Natural killer cell (primary cell): ENCODE data around the gene ZMIZ1. TPM values are rescaled to one million over a fixed set of nuclear protein-coding genes. Genes with fewer than 3 reads are reported as not detected.

Experiments used
- ATAC-seq, 3 donors: fragments of 150-1000 bp in 2 of 3; fragments of 200-7000 bp in 1 of 3; cut with Tn5 transposase; 1 replicate in 1 of 3; 2 replicates in 2 of 3; pipeline ENCODE4 v1.10.0; 2021; ENCODE audit warnings: mild to moderate bottlenecking in 2 of 3, moderate library complexity in 2 of 3
- DNase-seq, 2 donors: peaks; one replicate each; pipeline versions ENCODE4 v3.0.0 to v3.0.0-alpha.2; 2013 to 2021; ENCODE audit warnings: mixed read lengths in 1 of 2
- H3K27ac ChIP-seq: one replicate; pipeline ENCODE4 v1.5.1; 2013; ENCODE audit warnings: mild to moderate bottlenecking, low read length
- H3K27me3 ChIP-seq: one replicate; pipeline ENCODE4 v1.6.1; 2013; ENCODE audit warnings: low read length; ENCODE audit not compliant: control insufficient read depth, insufficient read depth
- H3K36me3 ChIP-seq: one replicate; pipeline ENCODE4 v1.6.1; 2013; ENCODE audit warnings: low read length; ENCODE audit not compliant: control insufficient read depth, insufficient read depth
- H3K4me1 ChIP-seq: one replicate; pipeline ENCODE4 v1.6.1; 2013; ENCODE audit warnings: low read length; ENCODE audit not compliant: control insufficient read depth, insufficient read depth
- H3K4me3 ChIP-seq: one replicate; pipeline ENCODE4 v1.5.1; 2013; ENCODE audit warnings: low read length
- H3K9me3 ChIP-seq: one replicate; pipeline ENCODE4 v1.6.1; 2013; ENCODE audit warnings: low read length; ENCODE audit not compliant: control insufficient read depth, insufficient read depth
- H3K27ac Mint-ChIP-seq, 2 donors: one replicate each; pipeline ENCODE4 v1.8.0; 2022; ENCODE audit warnings: mild to moderate bottlenecking in 2 of 2, mixed read lengths in 2 of 2, moderate library complexity in 1 of 2
- H3K27me3 Mint-ChIP-seq, 2 donors: one replicate each; pipeline ENCODE4 v1.8.0; 2022; ENCODE audit warnings: low read depth in 2 of 2, mixed read lengths in 2 of 2
- H3K36me3 Mint-ChIP-seq: one replicate; pipeline ENCODE4 v1.8.0; 2022; ENCODE audit warnings: mixed read lengths
- H3K4me1 Mint-ChIP-seq, 2 donors: one replicate each; pipeline ENCODE4 v1.8.0; 2022; ENCODE audit warnings: mixed read lengths in 2 of 2
- H3K4me3 Mint-ChIP-seq: one replicate; pipeline ENCODE4 v1.8.0; 2022; ENCODE audit warnings: mild to moderate bottlenecking, moderate library complexity, mixed read lengths
- H3K9me3 Mint-ChIP-seq, 2 donors: one replicate each; pipeline ENCODE4 v1.8.0; 2022; ENCODE audit warnings: mixed read lengths in 2 of 2
- WGBS: methylation state at CpG from one replicate; pipeline ENCODE4 v1.1.7; 2013; ENCODE audit warnings: missing lambda C conversion rate; ENCODE audit not compliant: insufficient coverage; 5-methylcytosine and 5-hydroxymethylcytosine counted together
- intact Hi-C: fragments of 100-400 bp; cut with micrococcal nuclease; formaldehyde crosslinking; loops from one replicate; pipeline ENCODE4 v1.14.2; 2022
- total RNA-seq, 4 donors: library from RNA; stranded (reverse); fragments of 120-200 nt in 1 of 4; gene quantifications; one replicate each; pipeline versions ENCODE4 v1.2.3 to v1.2.4, GENCODE V29; 2013 to 2022
- TF ChIP-seq, protein P1 (sequence below): fragments of 200-600 bp; IDR thresholded peaks from one replicate; pipeline ENCODE4 v1.8.0; 2022; ENCODE audit warnings: antibody characterized with exemption

The ZMIZ1 gene
- total RNA-seq, 3 donors from 2014 or later (not counting 1 experiment from before 2014, with no cell fraction given): 36.5 to 51.5 (median 37.9) TPM

DNA sequence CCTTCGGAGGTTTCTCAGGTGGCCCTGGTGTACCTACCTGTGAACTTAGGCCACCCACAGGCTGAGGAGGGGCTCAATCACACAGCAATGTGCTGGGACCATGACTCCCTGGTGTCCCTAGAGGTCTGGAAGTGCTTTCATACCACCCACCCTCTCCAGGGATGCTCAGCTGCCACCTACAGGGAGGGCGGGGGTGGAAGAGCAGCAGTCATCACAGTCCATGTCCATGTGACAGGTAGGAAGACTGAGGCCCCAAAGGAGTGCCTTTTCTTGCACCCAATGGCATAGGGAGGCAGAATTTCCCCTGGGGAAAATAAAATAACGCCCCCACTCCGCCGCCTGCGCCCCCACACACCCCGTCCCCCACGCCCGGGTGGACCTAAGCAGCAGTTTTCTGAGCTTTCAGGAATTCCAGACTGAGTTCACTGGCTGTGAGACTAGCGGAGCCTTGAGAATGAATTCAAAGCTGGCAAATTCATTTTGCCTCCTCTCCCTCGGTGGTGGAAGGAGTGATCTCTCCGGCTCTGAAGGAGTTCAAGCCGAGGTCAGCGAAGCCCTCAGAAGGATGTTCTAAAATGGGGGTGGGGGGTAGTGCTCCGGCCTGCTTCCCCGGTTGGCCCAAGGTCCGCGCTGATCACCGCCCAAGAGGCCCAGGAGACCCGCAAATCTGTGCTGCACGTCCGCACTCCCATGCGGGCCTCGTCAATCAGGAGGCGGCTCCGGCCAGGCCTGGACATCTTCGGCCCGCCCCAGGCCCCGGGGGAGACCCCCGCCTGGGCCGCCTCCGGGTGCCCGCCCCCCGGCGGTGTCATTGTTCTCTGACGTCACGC is 2.1 kb upstream of the ZMIZ1 start:
- H3K9me3 Mint-ChIP-seq: no peaks in the 10 kb centered on the region
- DNase-seq (peak in 1 of 2 donors; percentile 50), ATAC-seq (no peak)
- peak overlapping the region; percentile 80 for H3K4me3 Mint-ChIP-seq
- Histone ChIP-seq H3K9me3 (no peaks in the 10 kb centered on the region), H3K4me1 (peaks cover 47% of the 10 kb centered on the region), H3K27me3 (no peaks in the 10 kb centered on the region), H3K36me3 (no peaks in the 10 kb centered on the region), H3K27ac (peak overlapping the region; percentile 15), H3K4me3 (peak overlapping the region; percentile 35)
- intact Hi-C loops: loop anchor here (1.0 to 5.0 kb wide), 2 partner anchors 81 to 93 kb away; no protein-coding TSS in a partner anchor
- peak overlapping the region in 1 of 2 donors; percentile 92 for H3K27ac Mint-ChIP-seq
- TF ChIP-seq, protein P1, sequence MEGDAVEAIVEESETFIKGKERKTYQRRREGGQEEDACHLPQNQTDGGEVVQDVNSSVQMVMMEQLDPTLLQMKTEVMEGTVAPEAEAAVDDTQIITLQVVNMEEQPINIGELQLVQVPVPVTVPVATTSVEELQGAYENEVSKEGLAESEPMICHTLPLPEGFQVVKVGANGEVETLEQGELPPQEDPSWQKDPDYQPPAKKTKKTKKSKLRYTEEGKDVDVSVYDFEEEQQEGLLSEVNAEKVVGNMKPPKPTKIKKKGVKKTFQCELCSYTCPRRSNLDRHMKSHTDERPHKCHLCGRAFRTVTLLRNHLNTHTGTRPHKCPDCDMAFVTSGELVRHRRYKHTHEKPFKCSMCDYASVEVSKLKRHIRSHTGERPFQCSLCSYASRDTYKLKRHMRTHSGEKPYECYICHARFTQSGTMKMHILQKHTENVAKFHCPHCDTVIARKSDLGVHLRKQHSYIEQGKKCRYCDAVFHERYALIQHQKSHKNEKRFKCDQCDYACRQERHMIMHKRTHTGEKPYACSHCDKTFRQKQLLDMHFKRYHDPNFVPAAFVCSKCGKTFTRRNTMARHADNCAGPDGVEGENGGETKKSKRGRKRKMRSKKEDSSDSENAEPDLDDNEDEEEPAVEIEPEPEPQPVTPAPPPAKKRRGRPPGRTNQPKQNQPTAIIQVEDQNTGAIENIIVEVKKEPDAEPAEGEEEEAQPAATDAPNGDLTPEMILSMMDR: no peak
- H3K4me1 Mint-ChIP-seq: peaks cover 8 to 59% of the 10 kb centered on the region in 2 donors
- no peaks in the 10 kb centered on the region for H3K36me3 Mint-ChIP-seq
- 20% methylated on average over 30 of the region's 37 CpGs for WGBS
- H3K27me3 Mint-ChIP-seq: no peaks in the 10 kb centered on the region

DNA sequence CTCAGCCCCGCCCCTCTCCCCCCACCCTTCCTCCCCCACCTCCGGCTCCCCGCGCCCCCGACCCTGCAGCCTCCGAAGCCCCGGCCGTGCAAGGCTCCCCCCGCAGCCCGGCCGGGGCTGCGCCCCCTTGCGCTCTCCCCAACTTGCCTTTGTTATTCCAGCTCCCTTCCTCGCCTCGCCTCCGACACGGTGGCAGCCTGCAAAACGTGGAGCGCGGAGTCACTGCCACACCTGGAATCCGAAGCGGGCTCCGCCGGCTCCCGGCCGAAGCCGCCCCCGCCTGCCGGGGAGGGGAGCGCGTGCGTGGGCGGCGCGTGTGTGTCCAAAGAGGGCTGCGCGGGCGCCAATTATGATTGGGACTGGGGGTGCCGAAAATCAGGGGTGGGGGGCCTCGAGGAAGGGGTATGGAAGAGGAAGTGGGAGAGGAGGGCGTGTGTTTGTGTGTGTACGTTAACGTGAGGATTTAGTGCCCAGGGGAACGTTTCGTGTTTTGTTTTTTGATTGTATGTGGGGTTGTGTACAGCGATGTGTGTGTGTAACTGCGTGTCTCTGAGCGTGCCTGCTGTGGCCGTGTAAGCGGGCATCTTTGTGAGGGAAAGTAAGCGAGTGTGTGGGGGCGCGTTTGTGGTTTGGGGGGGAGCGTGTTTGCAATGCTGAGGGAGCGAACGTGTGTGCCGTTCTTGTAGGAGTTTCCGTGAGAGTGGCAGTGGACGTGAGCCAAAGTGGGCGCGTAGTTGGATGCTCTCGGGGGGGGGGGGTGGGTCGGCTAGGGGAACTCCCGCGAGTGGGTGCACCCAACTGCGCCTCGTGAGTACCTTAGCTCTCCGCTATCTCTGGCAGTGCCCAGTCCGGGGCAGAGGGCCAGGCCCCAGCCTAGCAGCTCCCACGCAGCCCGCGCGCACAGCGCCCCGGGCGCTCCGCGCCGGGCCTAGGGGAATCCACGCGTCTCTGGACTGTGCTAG is 1.2 kb upstream of the ZMIZ1 start:
- intact Hi-C loops: loop anchor here (1.0 to 5.0 kb wide), 3 partner anchors 41 to 94 kb away; no protein-coding TSS in a partner anchor
- H3K9me3 Mint-ChIP-seq: no peaks in the 10 kb centered on the region
- peak overlapping the region; percentile 80 for H3K4me3 Mint-ChIP-seq
- WGBS: under 1% methylated on average over 78 of the region's 81 CpGs
- Histone ChIP-seq H3K27me3 (no peaks in the 10 kb centered on the region), H3K4me3 (peak overlapping the region; percentile 82), H3K27ac (no peak overlapping the region), H3K9me3 (no peaks in the 10 kb centered on the region), H3K4me1 (peaks cover 56% of the 10 kb centered on the region), H3K36me3 (no peaks in the 10 kb centered on the region)
- peak overlapping the region; percentile 65 to 92 for H3K27ac Mint-ChIP-seq
- TF ChIP-seq, protein P1: no peak
- ATAC-seq: peak; percentile 35 to 49 (median 41)
- no peaks in the 10 kb centered on the region for H3K27me3 Mint-ChIP-seq
- H3K4me1 Mint-ChIP-seq: peaks cover 8 to 67% of the 10 kb centered on the region in 2 donors
- peak; percentile 79 to 91 for DNase-seq
- H3K36me3 Mint-ChIP-seq: no peaks in the 10 kb centered on the region

DNA sequence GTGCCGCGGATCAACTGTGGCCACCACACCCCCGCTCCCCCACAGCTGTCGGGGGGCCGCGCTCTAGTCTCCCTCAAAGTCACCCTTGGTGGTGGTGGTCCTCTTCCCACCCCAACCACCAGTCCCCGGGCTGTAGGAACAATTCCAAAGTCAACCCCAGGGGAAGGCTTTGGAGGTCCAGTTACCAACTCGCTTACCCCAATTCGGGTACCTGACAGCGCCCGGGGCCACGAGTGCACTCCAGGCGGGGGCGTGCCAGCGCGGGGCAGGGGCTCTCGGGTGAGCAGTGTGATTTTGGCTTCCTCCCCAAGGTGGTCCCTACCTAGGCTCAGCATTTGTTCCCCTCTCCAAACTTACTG is 584 bp upstream of the ZMIZ1 start:
- H3K4me3 Mint-ChIP-seq: peak overlapping the region; percentile 80
- peak in 1 of 3 donors; percentile 0 for ATAC-seq
- Histone ChIP-seq H3K27ac (no peak overlapping the region), H3K4me3 (peak overlapping the region; percentile 82), H3K4me1 (peaks cover 60% of the 10 kb centered on the region), H3K9me3 (no peaks in the 10 kb centered on the region), H3K27me3 (no peaks in the 10 kb centered on the region), H3K36me3 (no peaks in the 10 kb centered on the region)
- no peaks in the 10 kb centered on the region for H3K27me3 Mint-ChIP-seq
- H3K36me3 Mint-ChIP-seq: no peaks in the 10 kb centered on the region
- H3K9me3 Mint-ChIP-seq: no peaks in the 10 kb centered on the region
- TF ChIP-seq, protein P1: no peak
- H3K27ac Mint-ChIP-seq: peak overlapping the region; percentile 65 to 92
- DNase-seq: peak in 1 of 2 donors; percentile 57
- peaks cover 8 to 69% of the 10 kb centered on the region in 2 donors for H3K4me1 Mint-ChIP-seq
- intact Hi-C loops: loop anchor here (2.0 to 5.0 kb wide), 2 partner anchors 41 to 79 kb away; no protein-coding TSS in a partner anchor
- 2% methylated on average over 17 of the region's 17 CpGs for WGBS
